ENCODE results near the gene TSHZ1.

TSHZ1 gene

DNA sequence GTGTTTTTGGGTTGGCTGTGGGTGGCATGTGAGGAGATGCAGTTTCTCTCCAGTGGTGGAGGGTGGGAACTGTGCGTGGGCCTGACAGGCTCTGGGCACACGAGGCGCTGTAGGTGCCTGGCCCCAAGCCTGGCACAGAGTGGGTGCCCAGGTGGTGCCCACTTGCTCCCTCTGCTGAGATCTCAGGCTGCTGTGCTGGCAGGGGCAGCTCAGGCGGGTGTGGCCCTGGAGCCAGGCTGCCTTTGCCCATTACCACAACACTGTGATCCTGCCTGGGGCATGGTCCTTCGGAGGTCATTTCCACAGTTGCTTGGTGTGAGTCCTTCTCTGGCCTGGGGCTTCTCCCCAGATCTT is 20.4 kb downstream of the TSHZ1 start:
- no peaks in the 10 kb centered on the region for H3K27me3 ChIP-seq (ENCODE audit: control insufficient read depth, insufficient read depth, low read length)
- no peaks in the 10 kb centered on the region for H3K36me3 ChIP-seq (ENCODE audit: control insufficient read depth, insufficient read depth, low read length)
- H3K9me3 ChIP-seq (ENCODE audit: control insufficient read depth, low read length): no peaks in the 10 kb centered on the region
- no peak overlapping the region for H3K4me3 ChIP-seq (ENCODE audit: low read length)
- peaks cover 20% of the 10 kb centered on the region for H3K4me1 ChIP-seq (ENCODE audit: control insufficient read depth, insufficient read depth, low read length)
- H3K9ac ChIP-seq (ENCODE audit: low read length): no peak overlapping the region

DNA sequence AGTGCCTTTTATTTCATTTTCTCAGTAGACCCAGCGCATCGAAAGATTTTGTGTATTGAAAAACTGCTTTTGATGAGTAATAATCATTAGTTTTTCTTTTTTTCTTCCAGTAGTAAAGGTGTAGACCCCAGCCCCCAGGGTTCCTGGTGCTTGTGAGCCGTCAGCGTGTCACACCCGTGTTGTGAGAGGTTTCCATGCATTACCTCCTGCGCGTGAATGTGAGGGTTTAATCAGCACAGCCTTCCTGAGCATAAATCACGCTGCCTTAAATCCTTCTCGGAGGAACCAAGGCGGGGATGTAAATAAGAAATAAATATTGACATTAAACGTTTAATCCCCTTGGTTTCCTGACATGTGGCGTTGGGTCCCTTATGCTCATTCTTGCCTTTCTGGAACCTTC is 24.3 kb downstream of the TSHZ1 start:
- H3K9me3 ChIP-seq (ENCODE audit: control insufficient read depth, low read length): no peaks in the 10 kb centered on the region
- H3K36me3 ChIP-seq (ENCODE audit: control insufficient read depth, insufficient read depth, low read length): no peaks in the 10 kb centered on the region
- no peaks in the 10 kb centered on the region for H3K4me1 ChIP-seq (ENCODE audit: control insufficient read depth, insufficient read depth, low read length)
- H3K9ac ChIP-seq (ENCODE audit: low read length): no peak overlapping the region
- no peak overlapping the region for H3K4me3 ChIP-seq (ENCODE audit: low read length)
- H3K27me3 ChIP-seq (ENCODE audit: control insufficient read depth, insufficient read depth, low read length): no peaks in the 10 kb centered on the region

DNA sequence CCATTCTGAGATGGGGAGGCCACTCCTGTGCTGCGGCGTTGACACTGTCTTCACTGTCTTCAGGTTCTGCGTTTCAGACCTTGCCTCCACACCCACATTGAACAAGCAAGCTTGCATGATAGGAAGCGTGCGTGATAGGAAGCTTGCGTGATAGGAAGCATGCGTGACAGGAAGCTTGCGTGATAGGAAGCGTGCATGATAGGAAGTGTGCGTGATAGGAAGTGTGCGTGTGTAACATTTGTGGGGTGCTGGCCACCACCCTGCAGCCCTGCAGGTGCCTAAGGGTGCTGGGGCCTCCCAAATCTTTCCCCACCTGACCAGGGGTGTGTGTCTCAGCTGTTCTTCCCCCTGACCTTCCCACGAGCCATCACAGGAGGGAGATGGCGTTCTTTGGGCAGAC is 25.3 kb downstream of the TSHZ1 start:
- Histone ChIP-seq H3K27me3 (ENCODE audit: control insufficient read depth, insufficient read depth, low read length) (no peaks in the 10 kb centered on the region), H3K4me3 (ENCODE audit: low read length) (no peak overlapping the region), H3K9me3 (ENCODE audit: control insufficient read depth, low read length) (no peaks in the 10 kb centered on the region), H3K9ac (ENCODE audit: low read length) (no peak overlapping the region), H3K36me3 (ENCODE audit: control insufficient read depth, insufficient read depth, low read length) (no peaks in the 10 kb centered on the region), H3K4me1 (ENCODE audit: control insufficient read depth, insufficient read depth, low read length) (no peaks in the 10 kb centered on the region)

DNA sequence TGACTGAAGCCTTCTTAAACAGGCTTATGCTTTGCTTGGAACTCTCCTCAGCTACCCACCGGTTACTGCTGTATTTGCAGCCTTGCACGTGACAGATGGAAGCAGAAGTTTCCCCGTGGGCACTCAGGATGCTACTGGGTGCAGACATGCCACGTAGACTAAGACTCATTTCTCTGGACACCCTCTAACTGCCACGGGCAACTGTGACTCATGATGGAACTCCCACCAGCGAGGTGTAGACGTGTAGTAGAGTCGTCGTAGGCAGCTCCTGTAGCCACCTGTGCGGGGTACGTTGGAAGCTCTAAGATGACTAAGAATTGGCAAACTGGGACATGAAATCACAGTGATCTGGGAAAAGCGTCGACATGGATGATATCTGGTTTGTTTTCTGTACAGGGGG is 27.5 kb downstream of the TSHZ1 start:
- no peak overlapping the region for H3K4me3 ChIP-seq (ENCODE audit: low read length)
- no peaks in the 10 kb centered on the region for H3K36me3 ChIP-seq (ENCODE audit: control insufficient read depth, insufficient read depth, low read length)
- H3K9me3 ChIP-seq (ENCODE audit: control insufficient read depth, low read length): no peaks in the 10 kb centered on the region
- H3K9ac ChIP-seq (ENCODE audit: low read length): no peak overlapping the region
- H3K4me1 ChIP-seq (ENCODE audit: control insufficient read depth, insufficient read depth, low read length): no peaks in the 10 kb centered on the region
- no peaks in the 10 kb centered on the region for H3K27me3 ChIP-seq (ENCODE audit: control insufficient read depth, insufficient read depth, low read length)

DNA sequence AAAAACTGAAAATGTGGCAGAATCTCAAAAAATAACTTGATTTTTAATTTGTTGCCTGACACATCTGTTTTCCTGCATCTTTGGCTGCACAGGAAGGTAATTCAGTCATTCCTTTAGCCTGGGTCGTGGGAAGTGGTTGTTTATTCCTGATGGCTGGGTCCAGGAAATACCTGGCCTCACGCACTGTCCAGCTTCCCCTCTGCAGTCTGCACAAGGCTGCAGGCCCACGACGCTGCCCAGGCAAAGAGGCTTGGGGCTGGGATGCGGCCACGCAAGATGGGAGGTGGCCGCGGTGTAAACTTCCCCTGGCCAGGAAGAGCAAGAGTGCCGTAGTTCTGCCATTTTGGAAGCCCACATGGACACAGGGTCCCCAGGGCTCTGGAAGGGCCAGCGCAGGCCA is 28.2 kb downstream of the TSHZ1 start:
- no peaks in the 10 kb centered on the region for H3K9me3 ChIP-seq (ENCODE audit: control insufficient read depth, low read length)
- no peaks in the 10 kb centered on the region for H3K36me3 ChIP-seq (ENCODE audit: control insufficient read depth, insufficient read depth, low read length)
- H3K4me1 ChIP-seq (ENCODE audit: control insufficient read depth, insufficient read depth, low read length): no peaks in the 10 kb centered on the region
- no peaks in the 10 kb centered on the region for H3K27me3 ChIP-seq (ENCODE audit: control insufficient read depth, insufficient read depth, low read length)
- H3K9ac ChIP-seq (ENCODE audit: low read length): no peak overlapping the region
- H3K4me3 ChIP-seq (ENCODE audit: low read length): no peak overlapping the region

DNA sequence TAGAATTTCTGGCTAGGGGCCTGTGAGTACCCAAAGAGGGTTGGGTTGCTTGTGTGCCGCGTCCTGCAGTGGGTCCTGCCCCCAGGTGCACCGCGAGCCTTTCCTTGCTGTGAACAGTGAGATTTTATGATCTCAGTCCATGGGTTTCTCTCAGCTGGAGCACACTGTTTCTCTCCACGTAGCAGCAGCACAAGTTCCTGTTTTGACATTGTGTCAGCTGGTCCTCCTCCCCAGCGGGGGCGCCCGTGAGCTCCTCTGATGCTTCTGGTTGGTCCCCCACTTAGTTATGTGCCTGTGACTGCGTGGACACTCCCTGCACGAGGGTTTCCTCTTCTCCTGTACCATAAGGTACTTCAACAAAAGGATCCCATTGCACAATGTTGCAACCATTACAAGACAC is 29.8 kb downstream of the TSHZ1 start:
- no peaks in the 10 kb centered on the region for H3K9me3 ChIP-seq (ENCODE audit: control insufficient read depth, low read length)
- no peak overlapping the region for H3K4me3 ChIP-seq (ENCODE audit: low read length)
- H3K27me3 ChIP-seq (ENCODE audit: control insufficient read depth, insufficient read depth, low read length): no peaks in the 10 kb centered on the region
- no peak overlapping the region for H3K9ac ChIP-seq (ENCODE audit: low read length)
- H3K4me1 ChIP-seq (ENCODE audit: control insufficient read depth, insufficient read depth, low read length): no peaks in the 10 kb centered on the region
- H3K36me3 ChIP-seq (ENCODE audit: control insufficient read depth, insufficient read depth, low read length): no peaks in the 10 kb centered on the region

DNA sequence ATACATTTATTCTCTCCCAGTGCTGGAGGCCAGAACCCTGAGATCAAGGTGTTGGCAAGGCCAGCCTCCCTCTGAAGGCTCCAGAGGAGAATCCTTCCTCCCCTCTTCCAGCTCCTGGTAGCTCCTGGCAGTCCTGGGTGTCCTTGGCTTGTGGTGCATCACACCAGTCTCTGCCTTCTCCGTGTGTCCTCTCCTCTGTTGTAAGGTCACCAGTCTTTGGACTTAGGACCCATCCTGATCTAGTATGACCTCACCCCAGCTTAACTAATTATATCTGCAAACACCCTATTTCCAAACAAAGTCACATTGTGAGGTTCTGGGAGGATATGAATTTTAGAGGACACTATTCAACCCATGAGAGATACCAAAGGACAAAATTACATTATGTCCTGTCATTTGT is 31.1 kb downstream of the TSHZ1 start:
- Histone ChIP-seq H3K4me1 (ENCODE audit: control insufficient read depth, insufficient read depth, low read length) (peaks cover 3% of the 10 kb centered on the region), H3K27me3 (ENCODE audit: control insufficient read depth, insufficient read depth, low read length) (no peaks in the 10 kb centered on the region), H3K4me3 (ENCODE audit: low read length) (no peak overlapping the region), H3K9ac (ENCODE audit: low read length) (no peak overlapping the region), H3K9me3 (ENCODE audit: control insufficient read depth, low read length) (no peaks in the 10 kb centered on the region), H3K36me3 (ENCODE audit: control insufficient read depth, insufficient read depth, low read length) (no peaks in the 10 kb centered on the region)

DNA sequence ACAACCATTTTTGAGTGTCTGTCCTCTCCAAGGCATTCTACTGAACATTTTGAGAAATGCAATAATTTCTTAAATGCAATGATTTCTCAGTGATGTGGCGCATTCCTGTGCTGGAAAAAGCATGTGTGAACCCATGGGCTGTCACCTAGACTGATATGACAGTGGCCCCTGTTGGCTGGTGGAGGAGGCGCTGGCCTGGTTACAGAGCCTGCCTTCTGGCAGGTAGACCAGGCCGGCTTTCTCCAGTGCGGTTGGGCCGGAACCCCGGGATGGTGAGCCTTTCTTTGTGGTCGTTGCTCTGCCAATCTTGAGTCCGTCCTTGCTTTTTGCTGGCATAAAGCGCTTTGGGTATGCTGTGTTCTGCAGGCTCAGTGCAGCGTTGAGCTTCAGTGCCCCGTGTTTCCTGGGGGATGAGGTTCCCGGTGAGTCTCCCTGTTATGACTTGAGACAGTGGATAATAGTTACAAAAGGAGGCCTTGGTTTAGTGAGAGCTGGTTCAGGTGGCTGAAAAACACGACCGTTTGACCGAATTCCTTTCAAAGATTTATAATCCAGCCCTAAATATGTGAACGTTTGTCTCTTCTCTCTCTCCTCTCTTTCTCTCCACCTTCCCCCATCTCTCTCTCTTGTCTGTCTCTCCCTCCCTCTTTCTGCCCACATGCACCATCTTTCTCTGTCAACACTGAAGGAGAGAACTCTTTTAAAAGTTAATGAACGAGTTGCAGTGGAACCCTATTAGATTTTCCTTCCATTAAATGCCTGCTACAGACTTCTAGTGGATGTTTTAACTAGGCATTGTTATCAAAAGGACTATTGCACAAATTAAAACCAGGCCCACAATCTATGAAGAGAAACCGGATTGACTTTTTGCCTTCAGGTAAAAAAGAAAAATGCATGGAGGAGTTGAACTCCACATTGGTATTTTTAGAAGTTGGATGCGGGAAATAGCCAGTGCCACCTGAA is 34.0 kb downstream of the TSHZ1 start:
- Histone ChIP-seq H3K4me1 (ENCODE audit: control insufficient read depth, insufficient read depth, low read length) (peaks cover 20% of the 10 kb centered on the region), H3K9me3 (ENCODE audit: control insufficient read depth, low read length) (no peaks in the 10 kb centered on the region), H3K4me3 (ENCODE audit: low read length) (no peak overlapping the region), H3K36me3 (ENCODE audit: control insufficient read depth, insufficient read depth, low read length) (no peaks in the 10 kb centered on the region), H3K9ac (ENCODE audit: low read length) (no peak overlapping the region), H3K27me3 (ENCODE audit: control insufficient read depth, insufficient read depth, low read length) (no peaks in the 10 kb centered on the region)

DNA sequence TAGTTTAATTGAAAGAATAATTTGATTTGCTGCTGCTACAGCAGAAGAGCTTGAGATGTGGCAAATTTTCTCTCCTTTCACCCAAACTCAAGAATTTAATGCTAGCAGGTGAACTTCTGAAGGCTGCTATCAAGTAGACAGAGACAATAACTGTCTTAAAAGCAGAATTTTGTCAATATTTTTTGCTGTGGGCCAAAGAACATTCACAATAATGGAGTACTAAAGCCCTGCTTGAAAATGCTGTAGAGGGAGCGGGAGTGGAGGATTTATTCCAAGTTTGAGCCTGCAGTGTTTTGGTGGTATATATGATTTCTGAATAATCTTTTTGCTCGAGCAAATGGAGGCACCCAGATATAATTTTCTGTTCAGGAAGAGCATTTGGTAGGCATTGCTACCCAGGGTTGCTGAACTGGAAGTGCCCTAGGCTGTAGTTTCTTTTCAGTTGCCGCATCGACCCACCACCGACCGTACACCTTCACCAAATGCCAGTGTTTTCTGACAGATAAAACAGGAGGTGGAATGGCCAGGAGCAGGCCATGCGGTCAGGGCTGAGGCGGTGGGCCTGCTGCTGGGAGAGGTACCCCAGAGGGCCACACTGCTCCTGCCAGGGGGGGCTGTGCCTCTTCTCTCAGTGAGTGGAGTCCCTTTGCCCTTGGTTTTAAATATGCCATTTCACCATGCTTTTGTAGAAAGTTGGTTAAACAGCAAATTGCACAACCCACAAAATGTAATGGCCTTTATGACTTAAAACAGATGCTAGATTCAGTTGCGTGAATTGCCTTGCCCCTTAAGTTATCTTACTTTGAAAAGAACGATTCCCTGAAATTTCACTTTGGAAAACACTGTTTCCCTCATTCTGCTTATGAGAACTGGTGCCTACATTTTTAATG is 36.4 kb downstream of the TSHZ1 start:
- H3K27me3 ChIP-seq (ENCODE audit: control insufficient read depth, insufficient read depth, low read length): no peaks in the 10 kb centered on the region
- H3K36me3 ChIP-seq (ENCODE audit: control insufficient read depth, insufficient read depth, low read length): no peaks in the 10 kb centered on the region
- no peaks in the 10 kb centered on the region for H3K9me3 ChIP-seq (ENCODE audit: control insufficient read depth, low read length)
- peaks cover 20% of the 10 kb centered on the region for H3K4me1 ChIP-seq (ENCODE audit: control insufficient read depth, insufficient read depth, low read length)
- H3K9ac ChIP-seq (ENCODE audit: low read length): peak overlapping the region; percentile 52
- no peak overlapping the region for H3K4me3 ChIP-seq (ENCODE audit: low read length)

DNA sequence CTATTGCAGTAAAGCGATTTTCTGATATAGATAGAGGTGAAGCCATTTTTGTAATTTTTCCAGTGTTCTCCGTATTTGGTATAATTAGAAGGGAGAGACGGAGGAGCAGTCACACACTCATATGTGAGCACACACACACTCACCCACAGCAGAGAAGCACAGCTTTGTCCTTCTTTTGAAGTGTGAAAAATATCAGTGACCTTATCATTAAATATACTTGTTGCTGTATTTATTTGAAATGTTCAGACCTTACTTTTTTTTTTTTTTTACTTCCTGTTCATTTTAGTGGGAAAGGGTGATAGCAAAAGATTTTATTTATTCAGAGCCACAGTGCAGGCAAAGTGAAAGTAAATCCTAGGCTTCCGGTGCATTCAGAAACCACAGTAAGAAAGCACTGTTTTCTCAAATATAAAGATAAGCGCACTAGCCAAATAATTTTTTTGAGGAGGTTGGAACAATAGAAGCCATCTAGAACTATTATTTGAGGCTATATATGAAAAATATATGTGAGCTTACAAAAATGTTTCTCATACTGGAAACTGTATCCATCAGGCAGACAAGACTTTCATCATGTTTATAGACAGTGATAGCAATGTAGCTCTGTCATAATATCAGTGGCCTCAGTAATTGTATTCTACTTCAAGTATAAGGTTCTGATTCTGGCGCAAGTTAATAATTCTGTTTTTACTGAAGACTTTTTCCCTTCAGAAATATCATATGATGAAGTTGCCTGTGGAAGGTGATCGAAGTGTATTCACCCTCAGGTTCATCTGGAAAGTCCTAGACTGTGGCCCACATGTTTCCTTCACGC is 37.2 kb downstream of the TSHZ1 start:
- H3K9ac ChIP-seq (ENCODE audit: low read length): peak overlapping the region; percentile 52
- peaks cover 20% of the 10 kb centered on the region for H3K4me1 ChIP-seq (ENCODE audit: control insufficient read depth, insufficient read depth, low read length)
- H3K36me3 ChIP-seq (ENCODE audit: control insufficient read depth, insufficient read depth, low read length): no peaks in the 10 kb centered on the region
- H3K4me3 ChIP-seq (ENCODE audit: low read length): no peak overlapping the region
- no peaks in the 10 kb centered on the region for H3K27me3 ChIP-seq (ENCODE audit: control insufficient read depth, insufficient read depth, low read length)
- H3K9me3 ChIP-seq (ENCODE audit: control insufficient read depth, low read length): no peaks in the 10 kb centered on the region

DNA sequence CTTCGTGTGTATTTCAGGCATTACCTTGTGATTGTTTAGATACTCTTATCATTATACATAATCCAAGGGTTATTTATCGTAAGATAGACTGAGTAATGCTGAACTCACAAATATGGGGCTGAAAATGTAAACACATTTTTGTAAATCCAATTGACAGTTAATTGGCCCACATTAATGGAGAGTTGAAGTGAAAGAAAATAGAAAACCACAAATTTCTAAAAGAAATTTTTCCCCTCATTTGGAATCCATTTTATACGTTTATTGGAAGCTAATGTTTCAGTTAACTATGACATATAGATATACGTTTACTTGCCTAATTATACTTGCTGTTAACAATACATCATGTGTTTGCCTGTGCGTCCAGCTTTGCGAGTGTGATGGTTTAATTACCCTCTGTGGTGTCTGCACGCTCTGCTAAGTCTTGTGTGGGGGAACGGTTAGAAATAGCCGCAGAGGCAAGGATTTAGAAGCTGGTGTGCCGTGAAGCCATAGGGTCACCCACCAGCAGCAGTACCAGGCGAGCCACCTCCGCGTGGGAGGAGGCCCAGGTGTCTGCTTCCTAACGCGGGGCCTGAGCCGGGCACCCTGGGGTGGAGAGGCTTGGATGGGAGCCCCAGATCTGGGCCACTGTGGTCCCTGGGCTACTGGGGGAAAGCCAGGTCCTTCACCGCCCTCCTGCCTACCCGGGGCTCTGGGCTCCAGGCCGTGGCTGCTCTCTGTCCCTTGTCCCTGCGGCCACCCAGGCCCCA is 38.0 kb downstream of the TSHZ1 start:
- Histone ChIP-seq H3K4me3 (ENCODE audit: low read length) (no peak overlapping the region), H3K36me3 (ENCODE audit: control insufficient read depth, insufficient read depth, low read length) (no peaks in the 10 kb centered on the region), H3K27me3 (ENCODE audit: control insufficient read depth, insufficient read depth, low read length) (no peaks in the 10 kb centered on the region), H3K9ac (ENCODE audit: low read length) (peak overlapping the region; percentile 52), H3K9me3 (ENCODE audit: control insufficient read depth, low read length) (no peaks in the 10 kb centered on the region), H3K4me1 (ENCODE audit: control insufficient read depth, insufficient read depth, low read length) (peaks cover 20% of the 10 kb centered on the region)
